Right lobe of liver (tissue), 6 donors: Measurements from ENCODE around the gene RAD9A. TPM values are rescaled to one million over a fixed set of nuclear protein-coding genes. Genes with fewer than 3 reads are reported as not detected.

Experiments used
- ATAC-seq, 4 donors: fragments of 200-7000 bp; cut with Tn5 transposase; one replicate each; pipeline ENCODE4 v1.9.1; 2020; ENCODE audit warnings: mild to moderate bottlenecking in 4 of 4, moderate library complexity in 4 of 4
- DNase-seq, 3 donors: peaks; one replicate each; pipeline ENCODE4 v3.0.0-alpha.2; 2020
- H3K27ac ChIP-seq, 3 donors: fragments of 200-600 bp; one replicate each; pipeline ENCODE4 v1.8.0; 2022
- H3K27me3 ChIP-seq, 2 donors: fragments of 200-600 bp; one replicate each; pipeline ENCODE4 v1.8.0; 2022
- H3K36me3 ChIP-seq, 4 donors: fragments of 200-600 bp; sonication (generic) in 1 of 4; one replicate each; pipeline versions ENCODE4 v1.5.1 to v1.8.0; 2017 to 2022; ENCODE audit warnings: control low read depth in 1 of 4
- H3K4me1 ChIP-seq, 4 donors: fragments of 200-600 bp; sonication (generic) in 1 of 4; one replicate each; pipeline versions ENCODE4 v1.5.1 to v1.8.0; 2017 to 2022; ENCODE audit warnings: control low read depth in 1 of 4
- H3K4me3 ChIP-seq, 3 donors: fragments of 200-600 bp; one replicate each; pipeline ENCODE4 v1.8.0; 2022
- H3K9me3 ChIP-seq, 4 donors: fragments of 200-600 bp; sonication (generic) in 1 of 4; one replicate each; pipeline versions ENCODE4 v1.5.1 to v1.8.0; 2017 to 2022; ENCODE audit warnings: control low read depth in 1 of 4
- CTCF ChIP-seq, 4 donors: fragments of 200-600 bp in 3 of 4; fragments of 450-650 bp in 1 of 4; IDR thresholded peaks; one replicate each; pipeline versions ENCODE4 v1.5.1 to v1.8.0; 2016 to 2022; ENCODE audit warnings: antibody characterized with exemption in 4 of 4, mild to moderate bottlenecking in 2 of 4
- POLR2A ChIP-seq: fragments of 450-650 bp; IDR thresholded peaks from one replicate; pipeline ENCODE4 v1.6.1; 2017; ENCODE audit warnings: antibody characterized with exemption, mild to moderate bottlenecking
- WGBS: methylation state at CpG from one replicate; pipeline ENCODE4 v1.1.6; 2018; ENCODE audit warnings: low coverage, low lambda C conversion rate; ENCODE audit not compliant: insufficient coverage; ENCODE audit errors: missing lambda C conversion rate; 5-methylcytosine and 5-hydroxymethylcytosine counted together
- intact Hi-C, 2 donors: fragments of 100-400 bp; cut with DNase I; formaldehyde crosslinking; loops; one replicate each; pipeline versions ENCODE4 v1.11.2 to v1.14.1; 2022
- total RNA-seq, 6 experiments: library from RNA; depleted of rRNA in 2 of 6; stranded (reverse); fragments of >200 nt in 2 of 6; fragmentation: NEBNext Ultra II Directional in 3 of 6; extraction: Animal tissue kit (Norgen Biotek cat#: 25700) in 3 of 6; gene quantifications; one replicate each; pipeline versions ENCODE4 v1.1.0 to v1.2.4, GENCODE V29; 2016 to 2023
- donor health status: DM: no; HTN: yes; CAD: no.
- donor health status: DM: no; HTN: no; CAD: no.
- donor health status: DM: no; HTN: no; CAD: no.
- donor health status: DM: no; HTN: yes; CAD: no.
- donor health status: DM: no; HTN: yes; CAD: no.

RAD9A gene
- total RNA-seq, 6 experiments from 2014 or later: 5.3 to 13.2 (median 6.2) TPM

GRCh38 chr11:67347964-67348749, 43.6 kb upstream of the RAD9A start:
- WGBS: 78% methylated on average over 8 of the region's 11 CpGs
- Histone ChIP-seq H3K27me3 (no peaks in the 10 kb centered on the region), H3K9me3 (no peaks in the 10 kb centered on the region), H3K4me3 (no peak overlapping the region), H3K27ac (no peak overlapping the region), H3K4me1 (peaks cover 0 to 18% (median 9%) of the 10 kb centered on the region in 4 donors), H3K36me3 (no peaks in the 10 kb centered on the region)
- no peak for DNase-seq
- no peak for ATAC-seq
- intact Hi-C loops: loop anchor here in 1 of 2 donors (5.0 kb wide), 1 partner anchor 34 kb away; no protein-coding TSS in a partner anchor
- TF ChIP-seq POLR2A (no peak), CTCF (IDR thresholded peaks at IDR 0.05) (no peak)

- WGBS: 77% methylated on average over 5 of the region's 5 CpGs
- intact Hi-C loops: loop anchor here in 1 of 2 donors (5.0 kb wide), 1 partner anchor 33 kb away; no protein-coding TSS in a partner anchor
- H3K36me3 ChIP-seq: no peaks in the 10 kb centered on the region
- H3K9me3 ChIP-seq: no peaks in the 10 kb centered on the region
- DNase-seq: no peak
- no peaks in the 10 kb centered on the region for H3K27me3 ChIP-seq
- TF ChIP-seq POLR2A: no peak
- no peak for TF ChIP-seq CTCF (IDR thresholded peaks at IDR 0.05)
- peaks cover 0 to 21% (median 11%) of the 10 kb centered on the region in 4 donors for H3K4me1 ChIP-seq
- H3K27ac ChIP-seq: no peak overlapping the region
- ATAC-seq: no peak
- H3K4me3 ChIP-seq: no peak overlapping the region
Observed at GRCh38 chr11:67349036-67349435, 42.8 kb upstream of the RAD9A start.

GRCh38 chr11:67349457-67349856, 42.3 kb upstream of the RAD9A start:
- Histone ChIP-seq H3K9me3 (no peaks in the 10 kb centered on the region), H3K36me3 (no peaks in the 10 kb centered on the region), H3K4me1 (peaks cover 0 to 25% (median 13%) of the 10 kb centered on the region in 4 donors), H3K27ac (no peak overlapping the region), H3K27me3 (no peaks in the 10 kb centered on the region), H3K4me3 (no peak overlapping the region)
- intact Hi-C loops: loop anchor here in 1 of 2 donors (5.0 kb wide), 1 partner anchor 33 kb away; no protein-coding TSS in a partner anchor
- 80% methylated on average over 2 of the region's 2 CpGs for WGBS
- DNase-seq (no peak), ATAC-seq (no peak)
- no peak for TF ChIP-seq POLR2A
- TF ChIP-seq CTCF (IDR thresholded peaks at IDR 0.05): no peak

- intact Hi-C loops: loop anchor here in 1 of 2 donors (5.0 kb wide), 1 partner anchor 32 kb away; no protein-coding TSS in a partner anchor
- peaks cover 0 to 31% (median 16%) of the 10 kb centered on the region in 4 donors for H3K4me1 ChIP-seq
- H3K27ac ChIP-seq: no peak overlapping the region
- no peaks in the 10 kb centered on the region for H3K27me3 ChIP-seq
- TF ChIP-seq CTCF (IDR thresholded peaks at IDR 0.05) (no peak), POLR2A (no peak)
- no peak overlapping the region for H3K4me3 ChIP-seq
- DNase-seq: no peak
- H3K36me3 ChIP-seq: no peaks in the 10 kb centered on the region
- WGBS: 86% methylated on average over 1 of the region's 4 CpGs
- H3K9me3 ChIP-seq: no peaks in the 10 kb centered on the region
- ATAC-seq: no peak
Observed at GRCh38 chr11:67349928-67350465, 41.8 kb upstream of the RAD9A start.
